GM13976 (cell line): Measurements from ENCODE around the gene NPW.

ENCODE experiments used
- DNase-seq: peaks from one replicate; pipeline ENCODE4 v3.0.0; 2012; ENCODE audit warnings: low spot score
- in situ Hi-C: fragments of 300-500 bp; cut with MboI; formaldehyde crosslinking; loops from one replicate; pipeline ENCODE4 v1.12.0; 2022; ENCODE audit warnings: low sequenced_read_pairs, mixed read lengths, inconsistent platforms; ENCODE audit not compliant: unreplicated experiment
- TF ChIP-seq, protein P1 (sequence below): IDR thresholded peaks from 2 replicates; pipeline ENCODE4 v1.5.1; 2012; ENCODE audit warnings: borderline replicate concordance, mild to moderate bottlenecking; ENCODE audit not compliant: insufficient read depth; ENCODE audit errors: extremely low read depth, missing control alignments, control extremely low read depth

Gene NPW

DNA sequence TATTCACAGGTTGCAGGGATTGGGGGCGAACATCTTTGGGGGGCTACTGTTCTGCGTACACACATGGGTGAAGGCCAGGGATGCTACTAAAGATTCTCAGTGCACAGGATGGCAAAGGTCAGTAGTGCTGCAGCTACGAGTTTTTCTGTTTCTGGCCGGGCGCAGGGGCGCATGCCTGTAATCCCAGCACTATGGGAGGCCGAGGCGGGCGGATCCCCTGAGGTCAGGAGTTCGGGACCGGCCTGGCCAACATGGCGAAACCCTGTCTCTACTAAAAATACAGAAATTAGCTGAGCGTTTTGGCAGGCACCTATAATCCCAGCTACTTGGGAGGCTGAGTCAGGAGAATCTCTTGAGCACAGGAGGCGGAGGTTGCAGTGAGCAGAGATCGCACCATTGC, 6.1 kb upstream of the NPW start:
- in situ Hi-C loops, result loop anchor here (5.0 to 25.0 kb wide), 2 partner anchors 124 to 474 kb away; partner anchors contain the start of genes PKD1 and TBC1D24

DNA sequence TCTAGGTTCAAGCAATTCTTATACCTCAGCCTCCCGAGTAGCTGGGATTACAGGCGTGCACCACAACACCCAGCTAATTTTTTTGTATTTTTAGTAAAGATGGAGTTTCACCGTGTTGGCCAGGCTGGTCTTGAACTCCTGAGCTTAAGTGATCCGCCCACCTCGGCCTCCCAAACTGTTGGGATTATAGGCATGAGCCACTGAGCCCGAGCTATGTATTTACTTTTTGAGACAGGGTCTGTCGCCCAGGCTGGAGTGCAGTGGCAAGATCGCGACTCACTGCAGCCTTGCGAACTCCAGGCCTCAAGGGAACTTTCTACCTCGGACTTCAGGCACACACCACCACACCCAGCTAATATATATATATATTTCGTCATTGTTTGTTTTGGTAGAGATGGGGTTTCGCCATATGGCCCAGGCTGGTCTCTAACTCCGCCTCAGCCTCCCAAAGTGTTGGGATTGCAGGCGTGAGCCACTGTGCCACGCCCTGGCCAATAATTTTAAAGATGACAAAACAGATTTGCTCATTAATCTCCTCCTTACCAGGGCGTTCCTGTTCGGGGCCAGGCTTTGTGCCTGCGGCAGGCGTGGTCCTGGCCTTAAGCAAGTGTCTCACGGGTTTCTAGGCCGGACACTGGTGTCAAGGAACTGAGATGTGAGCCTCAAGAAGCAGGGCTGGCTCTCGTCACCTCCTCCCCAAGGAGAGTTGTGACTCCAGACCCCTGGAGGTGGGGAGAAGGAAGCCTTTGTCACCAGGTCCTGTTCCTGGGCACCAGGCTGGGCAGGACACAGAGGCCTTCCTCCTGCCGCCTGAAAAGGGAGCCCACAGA, 4.3 kb upstream of the NPW start:
- no peak for DNase-seq
- TF ChIP-seq, protein P1, sequence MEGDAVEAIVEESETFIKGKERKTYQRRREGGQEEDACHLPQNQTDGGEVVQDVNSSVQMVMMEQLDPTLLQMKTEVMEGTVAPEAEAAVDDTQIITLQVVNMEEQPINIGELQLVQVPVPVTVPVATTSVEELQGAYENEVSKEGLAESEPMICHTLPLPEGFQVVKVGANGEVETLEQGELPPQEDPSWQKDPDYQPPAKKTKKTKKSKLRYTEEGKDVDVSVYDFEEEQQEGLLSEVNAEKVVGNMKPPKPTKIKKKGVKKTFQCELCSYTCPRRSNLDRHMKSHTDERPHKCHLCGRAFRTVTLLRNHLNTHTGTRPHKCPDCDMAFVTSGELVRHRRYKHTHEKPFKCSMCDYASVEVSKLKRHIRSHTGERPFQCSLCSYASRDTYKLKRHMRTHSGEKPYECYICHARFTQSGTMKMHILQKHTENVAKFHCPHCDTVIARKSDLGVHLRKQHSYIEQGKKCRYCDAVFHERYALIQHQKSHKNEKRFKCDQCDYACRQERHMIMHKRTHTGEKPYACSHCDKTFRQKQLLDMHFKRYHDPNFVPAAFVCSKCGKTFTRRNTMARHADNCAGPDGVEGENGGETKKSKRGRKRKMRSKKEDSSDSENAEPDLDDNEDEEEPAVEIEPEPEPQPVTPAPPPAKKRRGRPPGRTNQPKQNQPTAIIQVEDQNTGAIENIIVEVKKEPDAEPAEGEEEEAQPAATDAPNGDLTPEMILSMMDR, result no peak

More for the DNA sequence above, 6.1 kb upstream of the NPW start:
- TF ChIP-seq, protein P1, result no peak
- DNase-seq, result no peak

DNA sequence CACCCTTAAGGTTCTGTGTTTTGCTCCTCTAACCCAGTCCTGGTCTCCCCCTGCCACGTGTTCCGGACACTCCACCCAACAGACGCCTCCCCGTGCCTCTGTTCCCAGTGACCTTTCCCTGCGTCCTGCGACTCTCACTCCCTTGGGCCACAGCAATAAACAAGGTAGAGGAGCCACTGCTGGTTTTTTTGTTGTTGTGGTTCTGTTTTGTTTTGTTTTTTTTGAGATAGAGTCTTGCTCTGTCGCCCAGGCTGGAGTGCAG, 3.7 kb upstream of the NPW start:
- DNase-seq, result no peak
- TF ChIP-seq, protein P1, result no peak
- in situ Hi-C loops, result loop anchor here (25.0 kb wide), 1 partner anchor 471 kb away; the partner anchor contains the start of gene TBC1D24

More for the DNA sequence above, 4.3 kb upstream of the NPW start:
- in situ Hi-C loops, result loop anchor here (25.0 kb wide), 1 partner anchor 472 kb away; the partner anchor contains the start of gene TBC1D24

DNA sequence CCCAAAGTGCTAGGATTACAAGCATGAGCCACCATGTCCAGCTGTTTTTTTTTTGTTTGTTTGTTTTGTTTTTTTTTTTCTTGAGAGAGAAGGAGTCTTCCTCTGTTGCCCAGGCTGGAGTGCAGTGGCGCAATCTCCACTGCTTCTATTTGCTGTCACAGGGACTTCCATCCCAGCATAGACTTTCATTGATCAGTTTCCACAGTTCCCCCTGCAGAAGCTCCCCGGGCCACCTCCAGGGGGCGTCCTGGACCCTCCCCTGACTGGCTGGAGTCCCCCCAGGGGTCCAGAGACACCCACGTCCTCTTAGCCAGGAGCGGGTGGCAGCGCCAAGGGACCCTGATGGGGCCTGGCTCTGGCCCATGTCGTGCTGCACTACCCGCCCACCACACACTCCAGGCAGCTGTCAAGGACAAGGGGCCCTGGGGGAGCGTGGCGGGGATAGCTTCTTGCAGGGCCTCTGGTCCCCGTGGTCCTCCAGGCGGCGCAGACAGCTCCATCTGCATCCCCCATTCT, 3.1 kb upstream of the NPW start:
- TF ChIP-seq, protein P1, result peak; percentile 18
- DNase-seq, result no peak
- in situ Hi-C loops, result loop anchor here (25.0 kb wide), 1 partner anchor 471 kb away; the partner anchor contains the start of gene TBC1D24

DNA sequence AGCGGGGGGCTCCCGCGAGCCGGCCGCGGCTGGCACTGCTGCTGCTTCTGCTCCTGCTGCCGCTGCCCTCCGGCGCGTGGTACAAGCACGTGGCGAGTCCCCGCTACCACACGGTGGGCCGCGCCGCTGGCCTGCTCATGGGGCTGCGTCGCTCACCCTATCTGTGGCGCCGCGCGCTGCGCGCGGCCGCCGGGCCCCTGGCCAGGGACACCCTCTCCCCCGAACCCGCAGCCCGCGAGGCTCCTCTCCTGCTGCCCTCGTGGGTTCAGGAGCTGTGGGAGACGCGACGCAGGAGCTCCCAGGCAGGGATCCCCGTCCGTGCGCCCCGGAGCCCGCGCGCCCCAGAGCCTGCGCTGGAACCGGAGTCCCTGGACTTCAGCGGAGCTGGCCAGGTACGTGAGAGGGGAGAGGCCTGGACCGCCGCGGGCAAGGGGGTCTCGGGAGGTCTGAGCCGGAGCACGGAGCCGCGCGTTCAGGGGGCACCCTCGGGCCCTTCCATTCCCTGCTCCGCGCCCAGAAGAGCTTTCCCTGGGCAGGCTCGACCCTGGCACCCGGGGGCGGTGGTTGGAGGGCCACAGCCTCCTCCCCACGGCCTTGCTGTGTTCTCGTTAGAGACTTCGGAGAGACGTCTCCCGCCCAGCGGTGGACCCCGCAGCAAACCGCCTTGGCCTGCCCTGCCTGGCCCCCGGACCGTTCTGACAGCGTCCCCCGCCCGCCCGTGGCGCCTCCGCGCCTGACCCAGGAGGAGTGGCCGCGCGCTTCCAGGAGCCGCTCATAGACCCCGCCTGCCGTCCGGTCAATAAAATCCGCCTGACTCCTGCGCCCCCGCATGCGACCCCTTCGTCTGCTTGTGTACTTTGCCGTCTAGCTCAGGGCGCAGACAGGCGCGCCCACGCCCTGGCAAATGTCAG, 591 bp downstream of the NPW start:
- no peak for DNase-seq
- TF ChIP-seq, protein P1, result no peak
- in situ Hi-C loops, result loop anchor here (25.0 kb wide), 1 partner anchor 467 kb away; the partner anchor contains the start of gene TBC1D24

DNA sequence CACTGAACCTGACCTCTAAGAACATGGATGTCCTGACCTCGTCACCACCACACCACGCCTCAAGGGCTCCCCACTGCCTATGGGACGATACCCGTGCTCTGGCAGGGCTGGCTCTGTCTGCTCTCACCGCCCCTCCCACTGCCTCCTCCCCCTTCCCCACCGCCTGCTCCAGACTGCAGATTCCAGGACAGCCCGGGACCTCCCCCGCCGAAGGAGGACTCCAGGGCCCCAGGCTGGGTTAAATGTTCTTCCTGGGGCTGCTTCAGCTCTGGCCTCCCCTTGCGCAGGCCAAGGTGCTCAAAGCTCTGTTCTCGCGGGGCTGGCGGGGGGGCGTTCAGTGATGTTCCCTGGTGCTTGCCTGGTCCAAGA, 3.1 kb downstream of the NPW start:
- peak; percentile 60 for DNase-seq
- TF ChIP-seq, protein P1, result no peak
- in situ Hi-C loops, result loop anchor here (25.0 kb wide), 1 partner anchor 465 kb away; the partner anchor contains the start of gene TBC1D24
